Keratinocyte (primary cell): Measurements from ENCODE around the gene PIK3CG.

Experiments used
- EZH2 ChIP-seq: IDR thresholded peaks from one replicate; pipeline ENCODE4 v1.6.1; 2012; ENCODE audit warnings: inconsistent platforms, mild to moderate bottlenecking, low read length, moderate library complexity
- TF ChIP-seq, protein P1 (sequence below), 3 experiments: IDR thresholded peaks in 1 of 3; conservative IDR thresholded peaks in 1 of 3; optimal IDR thresholded peaks in 1 of 3; 2 replicates in 2 of 3; 3 replicates in 1 of 3; pipeline versions ENCODE3 to v1.5.1; 2011; ENCODE audit warnings: low read length in 3 of 3, mild to moderate bottlenecking in 3 of 3, moderate library complexity in 2 of 3, control low read depth in 1 of 3, inconsistent platforms in 1 of 3; ENCODE audit not compliant: insufficient read depth in 2 of 3; ENCODE audit errors: extremely low read depth in 1 of 3

DNA sequence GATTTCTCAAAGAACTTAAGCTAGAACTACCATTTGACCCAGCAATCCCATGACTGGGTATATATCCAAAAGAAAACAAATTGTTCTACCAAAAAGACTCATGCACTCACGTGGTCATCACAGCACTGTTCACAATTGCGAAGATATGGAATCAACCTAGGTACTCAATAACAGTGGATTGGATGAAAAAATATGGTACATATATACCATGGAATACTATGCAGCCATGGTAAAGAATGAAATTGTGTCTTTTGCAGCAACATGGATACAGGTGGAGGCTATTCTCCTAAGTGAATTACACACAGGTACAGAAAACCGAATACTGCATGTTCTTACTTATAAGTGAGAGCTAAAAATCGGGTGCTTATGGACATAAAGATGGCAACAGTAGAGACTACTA lies 61.8 kb downstream of the PIK3CG start:
- TF ChIP-seq, protein P1, sequence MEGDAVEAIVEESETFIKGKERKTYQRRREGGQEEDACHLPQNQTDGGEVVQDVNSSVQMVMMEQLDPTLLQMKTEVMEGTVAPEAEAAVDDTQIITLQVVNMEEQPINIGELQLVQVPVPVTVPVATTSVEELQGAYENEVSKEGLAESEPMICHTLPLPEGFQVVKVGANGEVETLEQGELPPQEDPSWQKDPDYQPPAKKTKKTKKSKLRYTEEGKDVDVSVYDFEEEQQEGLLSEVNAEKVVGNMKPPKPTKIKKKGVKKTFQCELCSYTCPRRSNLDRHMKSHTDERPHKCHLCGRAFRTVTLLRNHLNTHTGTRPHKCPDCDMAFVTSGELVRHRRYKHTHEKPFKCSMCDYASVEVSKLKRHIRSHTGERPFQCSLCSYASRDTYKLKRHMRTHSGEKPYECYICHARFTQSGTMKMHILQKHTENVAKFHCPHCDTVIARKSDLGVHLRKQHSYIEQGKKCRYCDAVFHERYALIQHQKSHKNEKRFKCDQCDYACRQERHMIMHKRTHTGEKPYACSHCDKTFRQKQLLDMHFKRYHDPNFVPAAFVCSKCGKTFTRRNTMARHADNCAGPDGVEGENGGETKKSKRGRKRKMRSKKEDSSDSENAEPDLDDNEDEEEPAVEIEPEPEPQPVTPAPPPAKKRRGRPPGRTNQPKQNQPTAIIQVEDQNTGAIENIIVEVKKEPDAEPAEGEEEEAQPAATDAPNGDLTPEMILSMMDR (optimal IDR thresholded peaks at IDR 0.05 in 1 of 3, IDR thresholded peaks at IDR 0.05 in 1 of 3, conservative IDR thresholded peaks at IDR 0.05 in 1 of 3; ENCODE audit: extremely low read depth in 1 of 3, insufficient read depth in 2 of 3, low read length in 3 of 3), result no peak
- TF ChIP-seq EZH2, result no peak
